ENCODE measurements around the gene MBOAT7. TPM values are rescaled to one million over a fixed set of nuclear protein-coding genes. Genes with fewer than 3 reads are reported as not detected.

MBOAT7 gene
- total and polyA plus RNA-seq, 8 donors: 14.1 to 1,215 (median 48.7) TPM

- DNase-seq: peak in 1 of 2 donors; percentile 85
- Histone ChIP-seq H3K4me1 (peaks cover 1 to 18% (median 16%) of the 10 kb centered on the region in 4 donors), H3K36me3 (peaks cover 29 to 49% (median 43%) of the 10 kb centered on the region in 4 donors), H3K27me3 (no peaks in the 10 kb centered on the region), H3K27ac (no peak overlapping the region), H3K9me3 (no peaks in the 10 kb centered on the region), H3K4me3 (no peak overlapping the region)
- WGBS, 5 donors: 74 to 84% (median 81%) methylated on average over 8 to 10 of the region's 10 CpGs
- intact Hi-C loops (cut with DNase I; ENCODE audit: low total_unique reads): no loop called here
- TF ChIP-seq POLR2AphosphoS5 (IDR thresholded peaks at IDR 0.05) (no peak), EP300 (IDR thresholded peaks at IDR 0.05) (no peak), CTCF (IDR thresholded peaks at IDR 0.05) (no peak), POLR2A (IDR thresholded peaks at IDR 0.05) (no peak)
These were observed 55.9 kb downstream of the MBOAT7 start for GRCh38 chr19:54133312-54133956.

GRCh38 chr19:54129617-54129996 lies 59.8 kb downstream of the MBOAT7 start:
- no peak for DNase-seq
- Histone ChIP-seq H3K4me3 (no peak overlapping the region), H3K4me1 (no peaks in the 10 kb centered on the region), H3K27me3 (no peaks in the 10 kb centered on the region), H3K36me3 (peaks cover 67 to 87% (median 81%) of the 10 kb centered on the region in 4 donors), H3K9me3 (no peaks in the 10 kb centered on the region), H3K27ac (no peak overlapping the region)
- intact Hi-C loops (cut with DNase I; ENCODE audit: low total_unique reads): no loop called here
- TF ChIP-seq POLR2AphosphoS5 (IDR thresholded peaks at IDR 0.05) (no peak), EP300 (IDR thresholded peaks at IDR 0.05) (no peak)
- WGBS, 5 donors: 96 to 98% (median 97%) methylated on average over 8 to 20 of the region's 20 CpGs

- 88 to 96% (median 95%) methylated on average over 21 to 41 of the region's 41 CpGs for WGBS, 5 donors
- Histone ChIP-seq H3K9me3 (no peaks in the 10 kb centered on the region), H3K4me3 (no peak overlapping the region), H3K27me3 (no peaks in the 10 kb centered on the region), H3K4me1 (no peaks in the 10 kb centered on the region), H3K27ac (no peak overlapping the region), H3K36me3 (peaks cover 73 to 93% (median 87%) of the 10 kb centered on the region in 4 donors)
- intact Hi-C loops (cut with DNase I; ENCODE audit: low total_unique reads): no loop called here
- TF ChIP-seq POLR2A (IDR thresholded peaks at IDR 0.05) (no peak), CTCF (IDR thresholded peaks at IDR 0.05) (no peak), POLR2AphosphoS5 (IDR thresholded peaks at IDR 0.05) (no peak), EP300 (IDR thresholded peaks at IDR 0.05) (no peak)
- no peak for DNase-seq
These were observed 60.4 kb downstream of the MBOAT7 start for GRCh38 chr19:54128796-54129616.

- intact Hi-C loops (cut with DNase I; ENCODE audit: low total_unique reads): no loop called here
- TF ChIP-seq POLR2A (IDR thresholded peaks at IDR 0.05): no peak
- TF ChIP-seq EP300 (IDR thresholded peaks at IDR 0.05): no peak
- TF ChIP-seq POLR2AphosphoS5 (IDR thresholded peaks at IDR 0.05): no peak
- no peak for TF ChIP-seq CTCF (IDR thresholded peaks at IDR 0.05)
- WGBS, 5 donors: 89 to 95% (median 94%) methylated on average over 11 to 20 of the region's 20 CpGs
These were observed 61.0 kb downstream of the MBOAT7 start for GRCh38 chr19:54128441-54128725.

More at GRCh38 chr19:54128441-54128725, 61.0 kb downstream of the MBOAT7 start:
- no peak overlapping the region for H3K4me3 ChIP-seq
- no peaks in the 10 kb centered on the region for H3K9me3 ChIP-seq
- no peak for DNase-seq
- no peaks in the 10 kb centered on the region for H3K27me3 ChIP-seq
- peaks cover 79 to 99% (median 93%) of the 10 kb centered on the region in 4 donors for H3K36me3 ChIP-seq
- H3K27ac ChIP-seq: no peak overlapping the region
- H3K4me1 ChIP-seq: no peaks in the 10 kb centered on the region

Data from stomach (tissue), 9 donors.